HEK293 (cell line): Measurements from ENCODE around the gene SSPN.

ENCODE experiments used
- FEZF1 ChIP-seq: fragments of 450-650 bp; formaldehyde crosslinking; IDR thresholded peaks from 2 replicates; pipeline ENCODE4 v1.5.1; 2016; ENCODE audit warnings: missing biosample characterization, missing genetic modification characterization
- GLI4 ChIP-seq: fragments of 450-650 bp; formaldehyde crosslinking; IDR thresholded peaks from 2 replicates; pipeline ENCODE4 v1.5.1; 2016; ENCODE audit warnings: missing biosample characterization, missing genetic modification characterization
- GLIS1 ChIP-seq: fragments of 450-650 bp; formaldehyde crosslinking; IDR thresholded peaks from 2 replicates; pipeline ENCODE4 v1.5.1; 2016; ENCODE audit warnings: missing biosample characterization, missing genetic modification characterization
- KLF16 ChIP-seq: fragments of 450-650 bp; formaldehyde crosslinking; IDR thresholded peaks from 2 replicates; pipeline ENCODE4 v1.5.1; 2017; ENCODE audit warnings: missing biosample characterization, missing genetic modification characterization
- KLF8 ChIP-seq: fragments of 450-650 bp; formaldehyde crosslinking; IDR thresholded peaks from 2 replicates; pipeline ENCODE4 v1.5.1; 2016; ENCODE audit warnings: missing biosample characterization, missing genetic modification characterization
- KLF9 ChIP-seq: fragments of 450-650 bp; formaldehyde crosslinking; IDR thresholded peaks from 2 replicates; pipeline ENCODE4 v1.5.1; 2016; ENCODE audit warnings: missing biosample characterization, missing genetic modification characterization, low read depth
- MZF1 ChIP-seq: fragments of 450-650 bp; formaldehyde crosslinking; IDR thresholded peaks from 2 replicates; pipeline ENCODE4 v1.5.1; 2017; ENCODE audit warnings: missing biosample characterization, missing genetic modification characterization, borderline replicate concordance
- PRDM1 ChIP-seq: fragments of 450-650 bp; formaldehyde crosslinking; IDR thresholded peaks from 2 replicates; pipeline ENCODE4; 2016; ENCODE audit warnings: missing biosample characterization, missing genetic modification characterization
- PRDM4 ChIP-seq: fragments of 450-650 bp; formaldehyde crosslinking; IDR thresholded peaks from 2 replicates; pipeline ENCODE4 v1.5.1; 2017; ENCODE audit warnings: missing biosample characterization, missing genetic modification characterization
- SETDB1 ChIP-seq: IDR thresholded peaks from one replicate; pipeline ENCODE4 v1.6.1; 2017; ENCODE audit warnings: mild to moderate bottlenecking, low read length, moderate library complexity, mixed read lengths; ENCODE audit not compliant: insufficient read length
- WT1 ChIP-seq: fragments of 450-650 bp; formaldehyde crosslinking; IDR thresholded peaks from 2 replicates; pipeline ENCODE4 v1.5.1; 2016; ENCODE audit warnings: missing biosample characterization, missing genetic modification characterization
- ZEB2 ChIP-seq: fragments of 450-650 bp; formaldehyde crosslinking; IDR thresholded peaks from 2 replicates; pipeline ENCODE4 v1.5.1; 2016; ENCODE audit warnings: missing biosample characterization, missing genetic modification characterization
- ZFP3 ChIP-seq: fragments of 450-650 bp; formaldehyde crosslinking; IDR thresholded peaks from 2 replicates; pipeline ENCODE4 v1.5.1; 2016; ENCODE audit warnings: low read depth, missing biosample characterization, missing genetic modification characterization
- ZFP69B ChIP-seq: fragments of 450-650 bp; formaldehyde crosslinking; IDR thresholded peaks from 2 replicates; pipeline ENCODE4 v1.5.1; 2016; ENCODE audit warnings: missing biosample characterization, missing genetic modification characterization
- ZNF138 ChIP-seq: fragments of 450-650 bp; formaldehyde crosslinking; IDR thresholded peaks from 2 replicates; pipeline ENCODE4 v1.5.1; 2016; ENCODE audit warnings: missing biosample characterization, missing genetic modification characterization, borderline replicate concordance
- ZNF23 ChIP-seq: fragments of 450-650 bp; formaldehyde crosslinking; IDR thresholded peaks from 2 replicates; pipeline ENCODE4 v1.5.1; 2016; ENCODE audit warnings: missing biosample characterization, missing genetic modification characterization, borderline replicate concordance
- ZNF248 ChIP-seq: fragments of 450-650 bp; formaldehyde crosslinking; IDR thresholded peaks from 2 replicates; pipeline ENCODE4 v1.5.1; 2017; ENCODE audit warnings: missing biosample characterization, missing genetic modification characterization
- ZNF274 ChIP-seq, 2 experiments: fragments of 200-500 bp in 1 of 2; fragments of 450-650 bp in 1 of 2; sonication (Bioruptor generic) in 1 of 2; formaldehyde crosslinking in 1 of 2; IDR thresholded peaks; 2 replicates each; pipeline versions ENCODE4 v1.5.1 to v1.6.1; 2014 to 2016; ENCODE audit warnings: borderline replicate concordance in 1 of 2, inconsistent platforms in 1 of 2, low read length in 1 of 2, missing biosample characterization in 1 of 2, missing genetic modification characterization in 1 of 2
- ZNF350 ChIP-seq: fragments of 450-650 bp; formaldehyde crosslinking; IDR thresholded peaks from 2 replicates; pipeline ENCODE4 v1.5.0; 2017; ENCODE audit warnings: missing biosample characterization, mild to moderate bottlenecking, missing genetic modification characterization
- ZNF423 ChIP-seq: fragments of 450-650 bp; formaldehyde crosslinking; IDR thresholded peaks from 2 replicates; pipeline ENCODE4 v1.5.1; 2016; ENCODE audit warnings: missing biosample characterization, missing genetic modification characterization
- ZNF514 ChIP-seq: fragments of 450-650 bp; formaldehyde crosslinking; IDR thresholded peaks from 2 replicates; pipeline ENCODE4 v1.5.1; 2016; ENCODE audit warnings: missing biosample characterization, missing genetic modification characterization
- ZNF530 ChIP-seq: fragments of 450-650 bp; formaldehyde crosslinking; IDR thresholded peaks from 2 replicates; pipeline ENCODE4 v1.5.1; 2016; ENCODE audit warnings: low read depth, missing biosample characterization, missing genetic modification characterization
- ZNF792 ChIP-seq: fragments of 450-650 bp; formaldehyde crosslinking; IDR thresholded peaks from 2 replicates; pipeline ENCODE4 v1.5.1; 2016; ENCODE audit warnings: missing biosample characterization, missing genetic modification characterization
- ZNF843 ChIP-seq: fragments of 450-650 bp; formaldehyde crosslinking; IDR thresholded peaks from 2 replicates; pipeline ENCODE4 v1.5.1; 2016; ENCODE audit warnings: missing biosample characterization, missing genetic modification characterization
- TF ChIP-seq, protein P1 (sequence below): fragments of 450-650 bp; formaldehyde crosslinking; IDR thresholded peaks from 2 replicates; pipeline ENCODE4 v1.5.1; 2016; ENCODE audit warnings: missing biosample characterization, missing genetic modification characterization
- TF ChIP-seq, protein P2 (sequence below): fragments of 450-650 bp; formaldehyde crosslinking; IDR thresholded peaks from 2 replicates; pipeline ENCODE4 v1.5.1; 2017; ENCODE audit warnings: missing biosample characterization, mild to moderate bottlenecking, missing genetic modification characterization, moderate library complexity
- TF ChIP-seq, protein P3 (sequence below): fragments of 450-650 bp; formaldehyde crosslinking; IDR thresholded peaks from 2 replicates; pipeline ENCODE4 v1.5.1; 2016; ENCODE audit warnings: missing biosample characterization, missing genetic modification characterization

The SSPN gene

GRCh38 chr12:26275313-26276131, 80.1 kb downstream of the SSPN start (continued):
- peak; percentile 12; the same call in 1 of the 2 replicates for TF ChIP-seq ZFP69B (tag by site-specific recombination)
- no peak for TF ChIP-seq KLF9 (tag by site-specific recombination)
- peak; percentile 74 for TF ChIP-seq PRDM4 (tag by site-specific recombination)
- TF ChIP-seq ZNF274 (IDR thresholded peaks at IDR 0.05; ENCODE audit: low read length): no peak
- TF ChIP-seq ZNF274 (tag by site-specific recombination; IDR thresholded peaks at IDR 0.05; ENCODE audit: borderline replicate concordance): no peak
- no peak for TF ChIP-seq ZNF138 (tag by site-specific recombination)
- 0 out of 2 replicates have a peak, but pooled peaks have one; percentile 49 for TF ChIP-seq ZNF514 (tag by site-specific recombination)
- TF ChIP-seq, protein P1, sequence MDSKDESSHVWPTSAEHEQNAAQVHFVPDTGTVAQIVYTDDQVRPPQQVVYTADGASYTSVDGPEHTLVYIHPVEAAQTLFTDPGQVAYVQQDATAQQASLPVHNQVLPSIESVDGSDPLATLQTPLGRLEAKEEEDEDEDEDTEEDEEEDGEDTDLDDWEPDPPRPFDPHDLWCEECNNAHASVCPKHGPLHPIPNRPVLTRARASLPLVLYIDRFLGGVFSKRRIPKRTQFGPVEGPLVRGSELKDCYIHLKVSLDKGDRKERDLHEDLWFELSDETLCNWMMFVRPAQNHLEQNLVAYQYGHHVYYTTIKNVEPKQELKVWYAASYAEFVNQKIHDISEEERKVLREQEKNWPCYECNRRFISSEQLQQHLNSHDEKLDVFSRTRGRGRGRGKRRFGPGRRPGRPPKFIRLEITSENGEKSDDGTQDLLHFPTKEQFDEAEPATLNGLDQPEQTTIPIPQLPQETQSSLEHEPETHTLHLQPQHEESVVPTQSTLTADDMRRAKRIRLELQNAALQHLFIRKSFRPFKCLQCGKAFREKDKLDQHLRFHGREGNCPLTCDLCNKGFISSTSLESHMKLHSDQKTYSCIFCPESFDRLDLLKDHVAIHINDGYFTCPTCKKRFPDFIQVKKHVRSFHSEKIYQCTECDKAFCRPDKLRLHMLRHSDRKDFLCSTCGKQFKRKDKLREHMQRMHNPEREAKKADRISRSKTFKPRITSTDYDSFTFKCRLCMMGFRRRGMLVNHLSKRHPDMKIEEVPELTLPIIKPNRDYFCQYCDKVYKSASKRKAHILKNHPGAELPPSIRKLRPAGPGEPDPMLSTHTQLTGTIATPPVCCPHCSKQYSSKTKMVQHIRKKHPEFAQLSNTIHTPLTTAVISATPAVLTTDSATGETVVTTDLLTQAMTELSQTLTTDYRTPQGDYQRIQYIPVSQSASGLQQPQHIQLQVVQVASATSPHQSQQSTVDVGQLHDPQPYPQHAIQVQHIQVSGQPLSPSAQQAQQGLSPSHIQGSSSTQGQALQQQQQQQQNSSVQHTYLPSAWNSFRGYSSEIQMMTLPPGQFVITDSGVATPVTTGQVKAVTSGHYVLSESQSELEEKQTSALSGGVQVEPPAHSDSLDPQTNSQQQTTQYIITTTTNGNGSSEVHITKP (tag by site-specific recombination): peak; percentile 65; the same call in 1 of the 2 replicates
- no peak for TF ChIP-seq SETDB1
- TF ChIP-seq KLF16 (tag by site-specific recombination): 0 out of 2 replicates have a peak, but pooled peaks have one; percentile 11
- no peak for TF ChIP-seq ZNF530 (tag by site-specific recombination)
- 0 out of 2 replicates have a peak, but pooled peaks have one; percentile 37 for TF ChIP-seq WT1
- TF ChIP-seq ZEB2 (tag by site-specific recombination): peak; percentile 65
- no peak for TF ChIP-seq KLF8 (tag by site-specific recombination)
- TF ChIP-seq GLI4: no peak
- TF ChIP-seq FEZF1 (tag by site-specific recombination): peak; percentile 99
- TF ChIP-seq, protein P2, sequence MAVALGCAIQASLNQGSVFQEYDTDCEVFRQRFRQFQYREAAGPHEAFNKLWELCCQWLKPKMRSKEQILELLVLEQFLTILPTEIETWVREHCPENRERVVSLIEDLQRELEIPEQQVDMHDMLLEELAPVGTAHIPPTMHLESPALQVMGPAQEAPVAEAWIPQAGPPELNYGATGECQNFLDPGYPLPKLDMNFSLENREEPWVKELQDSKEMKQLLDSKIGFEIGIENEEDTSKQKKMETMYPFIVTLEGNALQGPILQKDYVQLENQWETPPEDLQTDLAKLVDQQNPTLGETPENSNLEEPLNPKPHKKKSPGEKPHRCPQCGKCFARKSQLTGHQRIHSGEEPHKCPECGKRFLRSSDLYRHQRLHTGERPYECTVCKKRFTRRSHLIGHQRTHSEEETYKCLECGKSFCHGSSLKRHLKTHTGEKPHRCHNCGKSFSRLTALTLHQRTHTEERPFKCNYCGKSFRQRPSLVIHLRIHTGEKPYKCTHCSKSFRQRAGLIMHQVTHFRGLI: no peak
- TF ChIP-seq GLIS1 (tag by site-specific recombination): peak; percentile 41; the same call in 1 of the 2 replicates
- TF ChIP-seq ZNF792 (tag by site-specific recombination): no peak
- TF ChIP-seq, protein P3, sequence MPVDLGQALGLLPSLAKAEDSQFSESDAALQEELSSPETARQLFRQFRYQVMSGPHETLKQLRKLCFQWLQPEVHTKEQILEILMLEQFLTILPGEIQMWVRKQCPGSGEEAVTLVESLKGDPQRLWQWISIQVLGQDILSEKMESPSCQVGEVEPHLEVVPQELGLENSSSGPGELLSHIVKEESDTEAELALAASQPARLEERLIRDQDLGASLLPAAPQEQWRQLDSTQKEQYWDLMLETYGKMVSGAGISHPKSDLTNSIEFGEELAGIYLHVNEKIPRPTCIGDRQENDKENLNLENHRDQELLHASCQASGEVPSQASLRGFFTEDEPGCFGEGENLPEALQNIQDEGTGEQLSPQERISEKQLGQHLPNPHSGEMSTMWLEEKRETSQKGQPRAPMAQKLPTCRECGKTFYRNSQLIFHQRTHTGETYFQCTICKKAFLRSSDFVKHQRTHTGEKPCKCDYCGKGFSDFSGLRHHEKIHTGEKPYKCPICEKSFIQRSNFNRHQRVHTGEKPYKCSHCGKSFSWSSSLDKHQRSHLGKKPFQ (tag by site-specific recombination): peak; percentile 38; the same call in 1 of the 2 replicates
- TF ChIP-seq ZNF423 (tag by site-specific recombination): no peak
- TF ChIP-seq ZNF350 (tag by site-specific recombination): no peak
- no peak for TF ChIP-seq ZNF248 (tag by site-specific recombination)
- no peak for TF ChIP-seq ZFP3
- TF ChIP-seq PRDM1 (tag by site-specific recombination): no peak
- 0 out of 2 replicates have a peak, but pooled peaks have one; percentile 30 for TF ChIP-seq ZNF843 (tag by site-specific recombination)
- TF ChIP-seq MZF1 (tag by site-specific recombination): no peak
- TF ChIP-seq ZNF23 (tag by site-specific recombination): no peak
